Hypothalamus (tissue), 51 donors: ENCODE data around the gene PKD1.
"Not testable (repeated sequence)": the region's sequence is repeated elsewhere in the genome, so short reads cannot be mapped to it uniquely, and the experiment has no call there.

Source experiments
- DNase-seq, 51 donors: peaks; one replicate each; lab custom pipeline; 2025; lab: John Stamatoyannopoulos, UW

PKD1 gene

DNA sequence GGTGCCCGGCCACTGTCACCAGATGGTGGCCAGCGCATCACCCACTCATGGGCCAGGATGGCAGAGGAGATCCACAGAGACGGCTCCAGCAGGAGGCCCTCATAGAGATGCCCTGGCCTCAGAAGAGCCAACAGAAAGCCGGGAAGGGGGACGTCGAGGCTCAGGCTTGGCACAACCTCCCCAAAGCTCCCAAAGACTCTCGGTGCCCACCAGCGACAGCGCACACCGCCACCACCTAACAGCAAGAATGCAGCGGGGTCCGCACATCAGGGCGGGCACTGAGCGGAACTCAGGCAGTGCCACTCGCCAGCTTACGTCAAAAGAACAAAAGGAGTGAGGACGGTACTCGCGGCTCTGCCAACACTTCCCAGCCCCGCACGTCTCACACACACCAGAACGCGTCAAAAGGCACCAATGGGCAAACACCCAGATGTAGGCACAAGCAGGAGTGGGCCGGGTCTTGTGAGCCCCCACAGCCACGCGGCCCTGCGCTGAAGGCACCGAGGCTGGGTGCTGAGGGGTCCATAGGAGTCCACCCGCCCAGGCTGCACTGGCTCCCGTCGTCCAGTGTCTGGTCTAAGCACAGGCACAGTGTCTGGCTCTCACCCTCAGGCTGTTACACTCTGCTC lies 8.7 kb downstream of the PKD1 start:
- DNase-seq: peak in 23 of 51 donors; percentile 19 to 65 (median 35)

DNA sequence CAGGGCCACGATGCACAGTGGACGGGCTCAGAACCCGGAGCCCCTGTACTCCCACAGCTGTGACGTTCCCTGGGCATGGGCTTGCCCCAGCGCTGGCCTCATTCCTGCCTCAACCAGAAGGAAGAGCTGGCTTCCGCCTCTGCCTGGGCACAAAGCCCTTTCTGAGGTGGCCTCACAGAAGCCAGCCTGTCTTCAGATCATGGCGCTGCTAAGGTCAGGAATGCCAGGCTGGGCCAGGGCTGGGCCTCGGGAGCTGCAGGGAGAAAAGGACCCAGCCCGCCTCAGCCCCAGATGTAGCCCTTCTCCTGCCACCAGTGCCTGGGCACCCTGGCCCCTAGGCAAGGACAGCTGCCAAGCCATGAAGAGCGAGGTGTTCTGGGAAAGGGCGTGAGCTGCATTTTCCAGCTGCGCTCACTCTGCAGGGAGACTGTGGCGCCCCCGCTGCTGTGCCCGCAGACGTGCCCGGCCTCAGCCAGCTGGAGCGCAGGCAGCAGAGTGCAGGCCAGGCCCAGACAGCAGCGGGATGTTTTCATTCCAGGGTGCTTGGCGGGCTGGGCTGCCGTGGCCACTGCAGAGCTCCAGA lies 9.4 kb downstream of the PKD1 start:
- DNase-seq: peak in 41 of 51 donors; percentile 30 to 91 (median 73)

- peak in 1 of 51 donors; percentile 46 for DNase-seq
These were observed 10.1 kb downstream of the PKD1 start for GRCh38 chr16:2125609-2126008.

DNA sequence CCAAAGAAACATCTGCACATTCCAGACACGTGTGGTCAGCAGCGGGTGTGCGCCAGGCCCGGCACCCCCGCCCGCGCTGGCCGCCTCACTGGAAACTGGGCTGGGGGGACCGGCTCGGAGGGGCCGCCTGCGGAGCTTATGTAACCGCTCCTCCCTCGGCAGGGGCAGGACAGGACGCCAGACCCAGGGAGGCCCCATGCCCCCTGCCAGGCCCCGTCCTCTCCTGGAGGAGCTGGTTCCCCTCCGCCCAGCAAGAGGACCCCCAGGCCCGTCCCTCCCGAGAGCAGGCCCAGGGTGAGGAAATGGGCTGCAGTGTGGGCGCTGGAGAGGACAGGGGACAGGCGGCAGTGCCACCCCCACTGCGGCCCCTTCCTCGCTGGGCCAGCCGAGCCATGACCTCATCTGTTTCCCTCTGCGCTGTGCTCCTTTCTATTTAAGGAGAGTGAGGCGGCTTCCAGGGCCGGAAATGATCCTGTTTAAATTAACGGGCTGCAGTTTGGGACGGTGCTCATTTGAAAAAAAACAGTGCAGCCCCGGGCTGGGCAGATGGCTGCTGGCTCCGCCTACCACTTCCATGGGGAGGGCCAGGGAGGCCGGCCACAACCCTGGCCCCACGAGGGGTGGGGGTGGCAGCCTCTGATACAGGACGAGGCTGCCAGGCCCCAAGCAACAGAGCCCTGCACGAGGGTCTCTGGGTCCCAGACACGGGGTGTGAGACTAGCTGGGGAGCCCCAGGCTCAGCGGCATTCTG lies 10.8 kb downstream of the PKD1 start:
- DNase-seq: peak in 33 of 51 donors; percentile 15 to 82 (median 53)

- peak in 2 of 51 donors; percentile 32 to 43 for DNase-seq
These were observed 11.4 kb downstream of the PKD1 start for GRCh38 chr16:2124377-2124693.

GRCh38 chr16:2123706-2124376 lies 11.9 kb downstream of the PKD1 start:
- not testable (repeated sequence) for DNase-seq

DNA sequence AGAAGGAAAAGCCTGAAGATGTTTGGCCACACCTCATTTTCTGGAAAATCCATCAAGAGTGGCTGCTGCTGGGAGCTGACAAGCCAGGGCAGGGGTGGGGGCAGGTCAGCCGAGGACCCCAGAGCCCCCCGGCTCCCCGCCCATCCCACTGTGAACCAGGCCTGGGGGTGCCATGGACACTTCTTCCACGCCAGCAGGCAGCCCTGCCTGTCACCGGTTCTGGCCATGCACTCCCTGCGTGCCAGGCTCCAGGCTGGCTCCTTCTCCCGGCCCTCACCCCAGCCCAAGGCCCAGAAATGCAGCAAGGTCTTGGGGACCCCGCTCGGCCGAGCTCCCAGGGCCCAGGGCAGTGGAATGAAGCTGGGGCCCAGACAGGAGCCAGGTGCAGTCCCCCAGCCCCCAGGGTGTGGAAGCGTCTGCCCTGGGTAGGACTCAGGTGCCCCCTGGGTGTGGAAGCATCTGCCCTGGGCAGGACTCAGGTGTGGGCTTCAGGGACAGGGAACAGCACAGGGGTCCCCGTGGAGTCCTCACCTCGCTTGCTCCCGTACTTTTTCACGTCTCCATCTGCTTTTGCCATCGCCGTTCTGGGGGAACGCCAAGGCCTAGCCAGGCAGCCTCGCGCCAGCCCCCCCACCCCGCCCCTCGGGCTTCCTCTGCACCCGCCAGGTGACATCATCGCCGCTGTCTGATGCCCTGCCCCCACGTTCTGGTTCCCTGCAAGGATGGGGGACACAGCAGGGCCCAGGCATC lies 12.6 kb downstream of the PKD1 start:
- DNase-seq: peak in 2 of 51 donors; percentile 15 to 19

GRCh38 chr16:2122429-2122828 lies 13.3 kb downstream of the PKD1 start:
- DNase-seq: no peak

DNA sequence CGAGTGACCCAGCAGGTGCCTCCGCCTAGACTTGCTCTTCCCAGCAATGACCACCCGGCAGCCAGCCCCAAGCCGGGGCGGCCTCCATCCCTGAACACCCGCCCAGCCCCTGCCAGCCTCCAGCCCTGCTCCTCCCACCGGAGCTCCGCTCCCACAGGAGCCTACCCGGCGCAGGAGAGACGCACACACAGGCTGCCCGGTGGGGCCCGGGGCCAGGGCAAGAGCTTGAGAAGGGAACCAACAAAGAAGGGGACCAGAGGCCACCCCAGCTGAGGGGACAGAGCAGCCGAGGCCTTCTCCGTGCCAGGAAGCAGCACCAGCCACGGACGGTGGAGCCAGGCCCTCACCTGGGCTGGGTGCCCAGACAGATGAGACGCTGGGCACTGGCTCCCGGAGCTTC lies 13.8 kb downstream of the PKD1 start:
- peak in 31 of 51 donors; percentile 12 to 76 (median 50) for DNase-seq

DNA sequence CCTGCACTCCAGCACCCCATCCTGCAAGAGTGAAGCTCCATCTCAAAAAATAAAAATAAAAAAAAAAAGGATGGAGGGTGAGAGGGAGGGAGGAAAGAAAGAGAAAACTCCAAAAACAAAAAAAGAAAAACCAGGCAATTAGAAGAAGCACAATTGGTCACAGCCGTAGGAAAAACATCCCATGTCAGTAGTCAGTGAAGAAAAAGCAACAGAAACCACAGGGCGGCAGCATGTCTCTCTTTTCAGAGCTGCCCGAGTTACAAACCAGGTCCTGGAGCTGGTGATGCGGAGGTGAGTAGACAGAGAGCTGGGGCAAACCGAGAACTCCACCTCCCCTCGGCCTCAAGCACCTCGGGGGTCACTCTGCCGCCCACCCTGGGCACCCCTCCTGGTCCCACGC lies 14.4 kb downstream of the PKD1 start:
- peak in 35 of 51 donors; percentile 17 to 81 (median 42) for DNase-seq

DNA sequence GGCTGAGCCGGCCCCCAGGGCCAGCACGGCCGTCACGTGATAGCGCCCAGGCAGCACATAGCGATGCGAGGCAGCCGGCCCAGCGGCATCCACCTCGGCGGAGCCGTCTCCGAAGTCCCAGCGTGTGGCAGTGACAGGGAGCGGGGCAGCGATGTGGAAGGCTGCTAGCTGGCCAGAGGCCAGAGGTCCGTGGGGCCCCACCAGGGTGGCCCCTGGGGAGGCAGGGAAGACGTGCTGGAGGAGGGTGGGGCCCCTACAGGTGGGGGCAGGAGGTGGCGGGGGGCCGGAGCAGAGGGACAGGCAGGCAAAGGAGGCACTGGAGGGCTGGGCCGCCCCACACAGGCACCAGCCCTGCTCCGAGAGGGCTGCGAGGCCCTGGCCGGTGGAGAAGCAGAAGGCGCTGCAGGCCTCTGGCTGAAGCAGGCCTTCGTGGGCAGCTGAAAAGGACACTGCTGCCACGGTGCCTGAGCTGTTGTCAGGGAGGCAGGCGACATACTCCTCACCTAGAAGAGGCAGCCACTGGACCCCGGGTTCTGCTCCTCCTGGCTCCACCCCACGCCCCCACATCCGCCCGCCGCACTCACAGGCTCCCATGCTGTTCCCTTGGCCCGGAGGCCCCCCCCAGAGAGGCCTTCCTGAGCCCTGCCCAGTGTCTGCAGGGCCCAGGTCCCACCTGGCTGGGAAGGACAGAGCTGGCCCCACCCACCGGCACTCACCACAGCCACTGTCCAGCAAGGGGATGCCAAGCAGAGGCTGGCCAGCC lies 17.6 kb downstream of the PKD1 start:
- DNase-seq: not testable (repeated sequence)

- DNase-seq: not testable (repeated sequence)
These were observed 18.4 kb downstream of the PKD1 start for GRCh38 chr16:2117341-2117740.

- not testable (repeated sequence) for DNase-seq
These were observed 19.3 kb downstream of the PKD1 start for GRCh38 chr16:2116428-2116827.

- no peak for DNase-seq
These were observed 20.1 kb downstream of the PKD1 start for GRCh38 chr16:2115591-2115973.

- DNase-seq: not testable (repeated sequence)
These were observed 20.7 kb downstream of the PKD1 start for GRCh38 chr16:2114885-2115590.

DNA sequence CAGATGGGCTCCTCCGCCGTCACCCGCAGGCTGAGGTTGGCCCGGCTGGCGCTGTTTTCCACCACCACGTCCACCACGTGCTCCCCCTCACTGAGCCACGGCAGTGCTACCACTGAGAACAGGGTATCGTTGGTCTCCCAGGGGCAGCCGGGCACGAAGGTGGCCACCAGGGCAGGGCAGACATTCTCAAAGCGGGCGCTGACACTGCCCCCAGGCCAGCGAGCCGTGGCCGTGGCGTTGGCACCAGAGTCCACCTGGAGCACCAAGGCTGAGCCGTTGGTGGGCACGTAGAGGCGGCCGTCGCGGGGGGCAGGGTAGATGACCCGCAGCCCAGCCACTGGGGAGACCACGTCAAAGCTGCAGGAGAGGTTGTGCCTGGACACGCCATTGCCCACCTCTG lies 21.5 kb downstream of the PKD1 start:
- DNase-seq: not testable (repeated sequence)

GRCh38 chr16:2112539-2113106 lies 23.1 kb downstream of the PKD1 start:
- not testable (repeated sequence) for DNase-seq

GRCh38 chr16:2111412-2112335 lies 24.0 kb downstream of the PKD1 start:
- DNase-seq: not testable (repeated sequence)
